Measurements from ENCODE around the gene PLXND1. TPM values are rescaled to one million over a fixed set of nuclear protein-coding genes. Genes with fewer than 3 reads are reported as not detected.

The PLXND1 gene
- total RNA-seq, 1 experiment from 2014 or later, result 47.3 TPM

DNA sequence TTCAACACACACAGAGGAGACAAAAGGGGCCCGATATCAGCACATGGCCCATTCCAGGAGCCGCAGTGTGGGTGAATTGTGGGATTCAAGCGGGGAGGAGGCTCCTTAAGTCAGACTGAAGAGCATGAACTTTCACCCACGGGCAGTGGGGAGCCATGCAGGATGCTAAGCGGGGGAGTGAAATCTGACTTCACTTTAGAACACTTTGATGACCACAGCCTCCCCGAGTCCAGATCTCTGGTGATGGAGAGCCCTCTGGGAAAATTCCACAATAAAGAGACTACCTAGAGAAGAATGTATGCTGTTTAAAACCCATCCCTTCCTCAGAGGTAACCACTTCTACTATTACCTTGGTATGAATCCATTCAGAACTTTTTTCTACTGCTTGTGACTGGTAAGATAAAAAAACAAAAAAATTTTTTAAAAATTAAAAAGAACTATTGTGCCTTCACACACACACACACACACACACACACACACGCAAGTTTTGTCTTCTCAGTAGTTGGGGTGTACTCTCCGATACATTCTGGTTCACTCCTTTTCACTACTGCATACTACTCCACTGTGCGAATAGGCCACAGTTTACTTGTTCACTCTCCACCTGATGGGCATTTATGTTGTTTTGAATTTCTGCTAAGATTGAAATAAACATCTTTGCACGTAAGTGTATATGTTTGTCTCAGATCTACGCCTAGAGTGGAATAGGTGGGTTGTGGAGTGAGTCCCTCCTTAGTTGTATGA is 65.5 kb downstream of the PLXND1 start:
- intact Hi-C loops (cut with micrococcal nuclease), result no loop called here
- no TSS peak for BruUV-seq (replicated peaks)
- TF ChIP-seq EZH2phosphoT487 (IDR thresholded peaks at IDR 0.05; ENCODE audit: borderline replicate concordance) (no peak), ZBTB33 (IDR thresholded peaks at IDR 0.05; ENCODE audit: extremely low read depth, insufficient replicate concordance, low read length) (no peak), REST (IDR thresholded peaks at IDR 0.05; ENCODE audit: low read depth) (no peak), ZNF274 (IDR thresholded peaks at IDR 0.05; ENCODE audit: low read depth, low read length) (no peak), POLR2AphosphoS5 (IDR thresholded peaks at IDR 0.05; ENCODE audit: low read depth, low read length) (no peak), SP1 (IDR thresholded peaks at IDR 0.05; ENCODE audit: low read depth) (no peak), EGR1 (IDR thresholded peaks at IDR 0.05; ENCODE audit: low read depth) (no peak)
- TF ChIP-seq, protein P1, sequence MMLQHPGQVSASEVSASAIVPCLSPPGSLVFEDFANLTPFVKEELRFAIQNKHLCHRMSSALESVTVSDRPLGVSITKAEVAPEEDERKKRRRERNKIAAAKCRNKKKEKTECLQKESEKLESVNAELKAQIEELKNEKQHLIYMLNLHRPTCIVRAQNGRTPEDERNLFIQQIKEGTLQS (IDR thresholded peaks at IDR 0.05), result no peak
- H3K36me3 ChIP-seq (ENCODE audit: control insufficient read depth in 1 of 2, insufficient read depth in 2 of 2, low read length in 2 of 2), result no peaks in the 10 kb centered on the region
- no peaks in the 10 kb centered on the region for H3K9me3 ChIP-seq (ENCODE audit: control insufficient read depth in 1 of 2, insufficient read depth in 1 of 2, low read depth in 1 of 2, low read length in 2 of 2)
- H3K79me2 ChIP-seq (ENCODE audit: insufficient read depth, low read length), result no peaks in the 10 kb centered on the region
- no peaks in the 10 kb centered on the region for H3K9me2 ChIP-seq (ENCODE audit: insufficient read depth)
- no peak overlapping the region for H3K4me3 ChIP-seq (replicated peaks in 1 of 2; ENCODE audit: low read depth in 1 of 2, low read length in 2 of 2)
- no peaks in the 10 kb centered on the region for H3K4me1 ChIP-seq (ENCODE audit: control insufficient read depth in 1 of 2, insufficient read depth in 2 of 2, low read length in 2 of 2)
- H3K4me2 ChIP-seq (ENCODE audit: low read length), result no peak overlapping the region
- RAD21 ChIA-PET (ENCODE audit: low non-redundant PET in 1 of 2, low total read pairs in 2 of 2, uncharacterized antibody in 2 of 2, unreplicated experiment in 2 of 2), result no interaction called here
- no peak overlapping the region for H3K27ac ChIP-seq (ENCODE audit: low read depth, low read length)
- H3K9ac ChIP-seq (ENCODE audit: low read length), result no peak overlapping the region
- no peaks in the 10 kb centered on the region for H4K20me1 ChIP-seq (ENCODE audit: insufficient read depth)
- CTCF ChIA-PET, result no interaction called here
- POLR2A ChIA-PET, result no interaction called here
- H2AFZ ChIP-seq (ENCODE audit: low read depth, low read length, poor library complexity, severe bottlenecking), result no peak overlapping the region
- no peaks in the 10 kb centered on the region for H3K27me3 ChIP-seq (ENCODE audit: insufficient read depth, low read length)
- ATAC-seq (no peak), DNase-seq (ENCODE audit: low read depth, low spot score) (no peak)

Data from HCT116 (cell line).